Stimulated activated CD8-positive, alpha-beta memory T cell treated with anti-CD3 and anti-CD28 coated beads, Interleukin-12 subunit alpha, Interleukin-12 subunit beta, amount 100 ng/mL, for 4 hours (primary cell): ENCODE measurements around the gene CAVIN2.

Experiments
- DNase-seq: peaks from one replicate; pipeline ENCODE4 v3.0.0-alpha.2; 2020; ENCODE audit warnings: low read depth

CAVIN2 gene

DNA sequence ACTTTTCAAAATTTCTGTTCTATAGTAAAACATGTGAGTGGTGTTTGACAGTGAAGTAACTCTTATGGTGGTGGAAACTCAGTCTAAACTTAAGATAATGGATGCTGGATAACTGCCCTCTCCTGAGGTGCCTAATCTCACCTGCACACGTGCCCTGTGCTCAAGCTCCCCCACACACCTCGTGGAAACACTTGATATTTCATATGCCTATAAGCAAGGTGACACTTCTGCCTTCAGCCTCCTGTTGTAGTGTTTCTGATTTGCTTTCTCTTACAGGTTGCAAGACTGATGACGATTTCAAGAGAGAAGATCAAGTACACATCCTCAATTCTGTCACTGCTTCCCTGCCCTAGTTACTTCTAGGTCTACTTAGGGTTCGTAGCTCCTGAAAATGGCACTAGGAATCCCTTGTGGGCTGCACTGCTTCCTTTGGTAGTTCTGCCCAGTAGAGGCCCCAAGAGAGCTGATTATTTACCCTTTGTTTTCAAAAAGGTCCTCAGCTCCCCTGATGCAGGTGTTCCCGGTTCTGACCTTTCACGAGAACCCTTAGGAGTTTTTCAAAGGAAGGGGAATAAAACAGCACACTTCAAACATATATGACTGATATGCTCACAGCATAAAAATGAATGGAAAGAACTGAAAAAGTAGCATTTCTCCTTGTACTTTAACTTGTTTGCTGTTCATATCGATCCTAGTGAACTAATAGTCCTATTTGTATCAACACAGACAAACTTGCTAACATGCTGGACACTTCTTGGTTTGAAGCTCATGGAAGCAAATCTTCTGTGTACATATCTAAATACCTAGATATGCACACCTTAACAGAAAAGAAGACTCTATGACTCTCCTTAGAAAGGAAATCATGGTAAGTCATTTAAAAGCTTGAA, 6.7 kb downstream of the CAVIN2 start:
- no peak for DNase-seq

DNA sequence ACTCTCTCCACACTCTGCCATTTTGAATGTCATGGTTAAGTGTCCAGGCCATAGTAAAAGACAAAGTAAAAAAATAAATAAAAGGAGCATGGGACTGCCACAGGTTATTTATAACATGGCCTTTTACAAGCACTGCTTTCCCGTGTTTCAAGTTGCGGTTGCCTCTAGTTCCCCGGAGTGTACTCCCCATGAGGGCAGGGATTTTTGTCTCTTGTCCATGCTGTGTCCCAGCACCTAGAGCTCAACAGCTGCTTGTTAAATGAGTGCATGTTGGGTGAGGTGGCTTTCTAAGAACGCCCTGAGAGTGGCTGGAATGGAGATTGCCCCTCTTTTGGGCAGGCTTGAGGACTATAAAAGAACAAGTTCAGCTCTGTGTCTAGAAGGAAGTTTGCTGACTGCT, 8.4 kb downstream of the CAVIN2 start:
- no peak for DNase-seq

DNA sequence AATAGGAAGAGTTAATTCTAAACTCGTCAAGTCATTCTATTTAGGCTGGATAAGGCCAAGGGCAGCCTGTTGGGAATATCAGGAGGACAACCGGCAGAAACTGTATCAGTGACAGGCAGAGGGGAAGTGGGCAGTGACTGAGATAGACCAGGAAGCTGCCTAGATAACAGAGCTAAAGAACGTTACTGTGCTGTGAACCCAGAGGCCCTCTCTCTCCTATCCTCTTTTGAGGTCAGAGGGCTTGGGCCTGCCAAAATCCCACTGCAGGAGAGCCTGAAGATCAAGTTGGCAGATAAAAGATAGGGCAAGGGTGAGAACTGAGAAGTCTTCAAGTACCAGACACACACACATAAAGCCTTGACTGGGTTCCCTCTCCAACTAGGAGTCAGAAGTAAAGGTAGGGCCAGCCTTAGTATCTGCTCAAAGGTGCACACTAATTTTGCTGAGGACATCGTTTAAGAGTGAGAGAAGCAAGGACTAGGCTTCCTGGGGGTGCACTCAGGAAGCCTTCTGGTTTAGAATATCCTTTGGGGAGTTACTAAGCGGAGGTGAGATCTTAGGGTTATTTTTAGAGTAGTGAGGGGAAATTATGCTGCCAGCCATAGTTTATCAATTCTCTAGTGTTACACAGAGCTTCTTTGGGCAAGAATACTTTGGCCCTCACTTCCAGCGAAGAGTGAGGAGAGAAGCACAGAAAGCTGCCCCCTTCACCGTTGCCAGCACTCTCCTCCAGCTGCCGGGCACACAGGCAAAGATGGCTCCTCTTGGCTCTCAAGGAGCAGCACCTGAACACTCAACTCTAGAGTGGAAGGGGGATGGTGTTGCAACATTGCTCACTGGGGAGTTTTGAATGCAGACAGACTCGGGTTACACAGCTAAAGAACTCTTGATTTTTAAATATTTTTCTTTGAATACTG, 9.8 kb downstream of the CAVIN2 start:
- DNase-seq: no peak

DNA sequence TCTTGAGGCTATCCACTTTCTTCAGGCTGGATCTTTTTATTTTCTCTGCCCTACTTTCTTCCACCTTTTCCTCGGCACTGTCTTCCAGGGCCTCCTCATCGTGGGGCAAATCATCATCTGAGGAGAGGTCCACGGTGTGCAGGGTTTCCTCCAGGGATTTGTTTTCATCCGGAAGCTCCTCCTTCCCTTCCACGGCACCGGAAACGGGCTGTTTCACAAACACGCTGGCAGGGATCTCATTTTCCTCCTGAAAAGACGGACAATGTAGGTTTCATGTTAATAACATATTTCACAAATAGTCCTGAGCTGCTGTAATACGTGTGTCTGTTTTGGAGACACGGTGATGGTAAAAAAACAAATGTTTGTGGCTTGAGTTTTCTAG, 10.4 kb downstream of the CAVIN2 start:
- DNase-seq: no peak

DNA sequence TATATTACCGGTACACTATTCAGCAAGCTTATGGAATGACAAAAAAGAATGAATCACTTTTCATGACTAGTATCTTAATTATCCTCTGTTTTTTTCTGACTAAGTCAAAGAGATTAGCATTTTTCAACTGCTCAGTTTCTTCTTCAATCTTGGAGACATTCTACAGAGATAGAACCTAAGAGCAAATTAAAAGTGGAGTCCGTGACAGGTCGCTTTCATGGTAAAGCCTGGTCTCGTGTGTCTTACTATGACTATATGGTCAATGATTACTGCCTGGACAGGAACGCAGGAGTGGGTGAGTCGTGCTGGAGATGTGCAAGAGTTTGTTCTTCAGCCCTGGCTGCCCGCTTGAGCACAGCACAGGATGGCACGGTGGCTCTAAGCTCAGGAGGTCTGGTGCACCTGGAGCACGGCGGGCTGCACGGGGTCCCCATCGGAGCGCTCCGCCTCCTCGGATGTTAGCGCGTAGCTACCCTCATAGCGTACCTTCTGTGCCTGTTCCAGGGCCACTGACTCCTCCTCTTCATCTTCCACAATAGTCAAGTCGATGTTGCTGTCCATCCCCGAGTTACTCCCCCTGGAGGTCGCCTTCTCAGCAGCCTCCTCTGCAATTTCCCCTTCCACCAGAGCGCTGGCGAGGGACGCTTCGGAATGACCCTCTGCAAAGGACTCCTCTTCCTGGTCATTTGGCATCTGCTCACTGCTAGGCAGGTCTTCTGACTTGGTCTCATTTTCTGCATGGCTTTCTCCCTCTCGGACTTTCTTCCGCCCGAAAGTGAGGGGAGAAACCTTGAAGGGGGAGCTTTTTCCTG, 11.1 kb downstream of the CAVIN2 start:
- no peak for DNase-seq

DNA sequence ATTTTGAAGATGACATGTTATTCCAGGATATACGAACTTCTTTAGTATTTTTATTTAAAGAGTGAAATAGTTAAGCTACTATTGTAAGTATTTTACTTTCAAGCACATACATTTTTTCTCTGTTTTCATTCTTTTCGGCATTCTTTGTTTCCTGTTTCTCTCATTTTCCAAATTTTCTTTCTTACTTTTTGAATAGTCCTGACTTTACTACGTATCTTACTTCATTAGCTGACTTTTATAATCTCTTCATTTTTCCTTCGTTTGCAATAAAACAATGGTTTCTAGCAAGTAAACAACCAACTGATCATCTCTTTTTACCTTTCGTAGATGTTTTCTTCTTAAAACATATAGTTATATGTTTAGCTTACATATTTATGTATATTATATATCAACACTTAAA, 11.8 kb downstream of the CAVIN2 start:
- DNase-seq: no peak

DNA sequence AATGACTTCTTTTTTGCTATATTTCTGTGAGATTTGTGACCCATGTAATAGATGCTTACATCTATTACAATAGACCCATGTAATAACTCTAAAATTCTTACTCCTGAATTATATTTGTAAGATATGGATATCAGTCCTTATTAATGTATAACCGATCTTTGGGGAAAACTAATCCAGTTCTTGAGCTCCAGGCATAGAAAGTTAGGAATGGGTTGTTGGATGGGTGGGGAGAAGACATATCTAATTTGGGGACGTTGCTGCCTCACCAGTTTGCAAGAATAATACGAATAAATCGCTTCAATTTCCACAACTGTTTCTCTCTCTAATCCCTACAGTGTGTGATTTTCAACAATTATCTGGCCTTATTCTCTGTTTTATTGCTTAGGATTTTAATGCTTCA, 13.5 kb downstream of the CAVIN2 start:
- no peak for DNase-seq

DNA sequence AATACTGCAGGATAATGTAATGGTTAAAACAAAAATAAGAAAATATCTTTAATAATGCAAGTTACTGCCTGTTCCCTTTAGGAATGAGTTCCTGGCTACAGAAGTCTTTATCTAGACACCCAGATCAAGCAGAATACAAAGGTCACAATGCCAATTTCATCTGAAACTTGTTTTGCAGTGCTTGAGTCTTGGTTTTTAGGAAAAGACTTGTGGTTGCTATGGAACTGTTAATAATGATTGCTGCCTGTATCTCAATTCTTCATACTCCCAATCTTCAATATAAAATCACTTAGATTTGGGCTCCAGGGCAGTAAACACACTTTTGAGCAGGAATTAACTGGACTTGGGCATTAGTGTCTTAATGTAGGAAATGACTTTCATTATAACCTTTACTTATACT, 14.2 kb downstream of the CAVIN2 start:
- DNase-seq: no peak

DNA sequence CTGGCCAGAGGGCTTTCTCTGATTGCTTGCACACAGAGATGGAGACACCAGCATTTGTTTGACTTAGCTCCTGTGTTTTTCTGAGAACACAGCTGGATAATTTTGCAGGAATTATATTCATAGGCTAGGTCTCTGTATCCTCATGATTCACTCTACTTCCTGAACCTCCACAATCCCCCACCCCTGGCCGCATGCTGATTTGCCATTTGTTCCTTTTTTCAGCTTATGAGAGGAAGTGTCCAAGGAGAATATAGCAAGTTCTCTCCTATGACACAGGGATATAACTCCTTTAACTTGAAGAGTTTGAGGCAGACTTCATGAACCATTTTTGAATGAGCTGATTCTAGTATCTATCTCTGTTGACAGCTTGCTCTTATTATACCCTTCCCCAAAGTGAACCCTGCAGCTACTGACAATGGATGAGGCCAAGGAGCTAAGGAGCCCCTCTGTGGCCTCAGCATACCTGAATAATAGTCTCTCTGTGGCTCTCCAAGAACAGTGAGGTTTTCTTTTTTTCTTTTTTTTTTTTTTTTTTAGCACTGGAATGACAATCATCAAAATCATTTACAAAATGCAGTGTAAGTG, 15.4 kb downstream of the CAVIN2 start:
- no peak for DNase-seq

DNA sequence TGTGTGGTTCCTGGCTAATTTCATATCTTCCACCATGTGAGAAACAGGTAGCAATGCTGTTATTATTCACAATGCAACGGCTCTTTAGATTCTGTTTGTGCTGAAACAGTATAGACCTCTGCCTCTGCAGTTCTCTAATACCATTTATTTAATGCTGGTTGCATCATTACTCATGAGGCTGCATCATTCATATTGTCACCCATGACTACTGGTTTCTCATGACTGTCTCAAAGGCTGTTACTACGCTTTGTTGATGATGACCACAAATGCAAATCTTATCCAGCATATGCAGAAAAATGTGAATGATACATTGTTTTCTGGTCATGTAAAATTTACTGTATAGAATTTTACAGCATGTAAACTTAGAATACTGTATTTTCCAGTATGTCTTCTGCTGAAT, 22.5 kb downstream of the CAVIN2 start:
- no peak for DNase-seq

DNA sequence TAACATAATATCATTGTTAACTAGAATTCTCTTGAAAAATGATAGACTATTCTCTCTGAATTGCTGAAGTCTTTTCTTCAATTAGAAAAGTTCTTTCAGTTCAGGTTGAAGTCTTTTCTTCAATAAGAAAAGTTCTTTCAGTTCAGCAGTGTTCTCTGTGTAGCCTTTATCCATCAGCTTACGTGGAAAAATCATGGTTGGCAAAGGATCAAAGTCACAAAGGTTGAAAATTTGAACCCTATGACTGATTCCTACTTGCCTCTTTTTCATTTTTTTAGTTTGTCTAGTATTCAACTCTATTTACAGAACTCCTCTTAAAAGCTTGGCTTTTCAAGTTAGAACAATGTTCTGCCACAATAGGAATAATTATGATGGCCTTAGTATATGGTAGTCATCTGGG, 25.8 kb downstream of the CAVIN2 start:
- DNase-seq: no peak

DNA sequence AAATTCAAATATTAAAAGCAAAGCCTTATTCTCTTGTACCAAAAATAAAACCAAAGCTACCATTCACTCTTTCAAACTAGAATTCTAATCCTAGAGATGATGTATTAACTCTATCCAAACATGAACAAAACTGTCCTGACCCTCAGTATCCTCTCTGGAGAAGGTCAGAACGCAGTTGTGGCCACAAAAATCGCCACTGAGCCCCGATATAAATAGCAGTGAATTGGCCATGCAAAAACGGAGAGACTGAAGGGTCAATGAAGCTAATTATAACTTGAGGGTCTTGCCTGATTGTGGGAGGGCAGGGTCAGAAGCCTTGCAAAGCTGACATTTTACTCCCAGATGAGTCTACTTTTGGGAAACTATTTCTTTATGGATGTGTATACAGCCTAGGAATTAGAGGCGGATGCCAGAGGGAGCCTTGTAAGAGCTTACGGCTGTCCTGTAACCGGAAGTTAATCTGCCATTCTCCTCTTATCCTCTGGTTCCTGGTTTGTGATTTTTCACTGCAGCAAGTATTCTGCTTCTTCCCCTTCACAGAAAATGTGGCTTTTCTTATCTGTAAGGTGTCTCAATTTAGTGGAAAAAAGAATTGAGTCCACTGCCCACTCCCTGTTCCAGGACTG, 28.1 kb downstream of the CAVIN2 start:
- DNase-seq: no peak

DNA sequence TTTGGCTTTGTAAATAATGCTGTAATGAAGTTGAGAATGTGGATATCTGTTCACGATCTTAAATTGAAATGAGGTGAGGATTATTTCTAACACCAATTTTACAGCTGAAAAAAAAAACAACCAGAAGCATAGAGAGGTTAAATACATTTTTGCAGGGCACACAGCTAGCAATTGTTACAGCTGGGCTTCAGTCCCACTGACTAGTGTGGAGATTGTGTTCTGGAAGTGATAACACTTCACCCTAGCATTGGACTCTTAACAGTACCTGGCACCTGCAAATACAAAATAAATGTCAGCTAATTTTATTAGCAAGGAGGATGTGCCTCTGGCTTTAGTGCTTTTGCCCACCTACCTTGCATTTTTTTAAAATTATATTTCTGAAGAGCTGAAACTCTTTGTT, 28.8 kb downstream of the CAVIN2 start:
- DNase-seq: no peak

DNA sequence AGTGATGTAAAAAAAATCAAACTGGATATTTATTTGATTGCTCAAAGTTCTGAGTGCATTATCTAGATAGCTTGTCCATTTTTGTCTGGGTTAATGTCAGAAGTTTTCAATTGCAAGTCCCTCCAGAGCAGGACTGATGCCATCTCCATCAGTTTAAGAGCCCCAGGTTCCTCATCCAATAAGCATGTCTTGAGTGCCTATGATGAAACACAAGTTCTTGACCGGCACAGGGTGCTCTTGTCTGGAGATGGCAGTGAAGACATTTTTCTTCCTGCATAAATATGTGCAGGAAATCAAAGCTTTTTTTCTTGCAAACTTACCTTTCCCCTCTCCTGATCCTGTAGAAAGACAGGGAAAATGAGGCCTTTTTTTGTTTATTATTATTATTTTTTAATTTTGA, 31.9 kb downstream of the CAVIN2 start:
- no peak for DNase-seq

DNA sequence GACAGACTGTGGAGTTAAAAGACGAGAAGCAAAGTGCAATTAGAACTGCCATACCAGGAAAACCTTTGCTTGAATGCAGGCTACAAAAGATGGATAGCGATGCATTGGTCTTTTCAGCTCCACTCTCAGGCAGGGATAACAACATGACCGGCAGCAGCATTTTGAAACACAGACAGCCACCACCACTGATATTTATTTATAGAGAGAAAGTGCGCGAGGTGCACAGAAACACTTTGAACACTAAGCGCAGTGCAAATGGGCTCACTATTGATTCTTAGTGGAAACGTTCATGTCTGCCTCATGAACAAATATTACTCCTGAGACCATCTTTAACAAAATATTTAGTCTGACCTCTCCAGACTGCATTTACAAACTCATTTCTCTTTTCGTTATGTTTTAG, 32.9 kb downstream of the CAVIN2 start:
- DNase-seq: no peak

DNA sequence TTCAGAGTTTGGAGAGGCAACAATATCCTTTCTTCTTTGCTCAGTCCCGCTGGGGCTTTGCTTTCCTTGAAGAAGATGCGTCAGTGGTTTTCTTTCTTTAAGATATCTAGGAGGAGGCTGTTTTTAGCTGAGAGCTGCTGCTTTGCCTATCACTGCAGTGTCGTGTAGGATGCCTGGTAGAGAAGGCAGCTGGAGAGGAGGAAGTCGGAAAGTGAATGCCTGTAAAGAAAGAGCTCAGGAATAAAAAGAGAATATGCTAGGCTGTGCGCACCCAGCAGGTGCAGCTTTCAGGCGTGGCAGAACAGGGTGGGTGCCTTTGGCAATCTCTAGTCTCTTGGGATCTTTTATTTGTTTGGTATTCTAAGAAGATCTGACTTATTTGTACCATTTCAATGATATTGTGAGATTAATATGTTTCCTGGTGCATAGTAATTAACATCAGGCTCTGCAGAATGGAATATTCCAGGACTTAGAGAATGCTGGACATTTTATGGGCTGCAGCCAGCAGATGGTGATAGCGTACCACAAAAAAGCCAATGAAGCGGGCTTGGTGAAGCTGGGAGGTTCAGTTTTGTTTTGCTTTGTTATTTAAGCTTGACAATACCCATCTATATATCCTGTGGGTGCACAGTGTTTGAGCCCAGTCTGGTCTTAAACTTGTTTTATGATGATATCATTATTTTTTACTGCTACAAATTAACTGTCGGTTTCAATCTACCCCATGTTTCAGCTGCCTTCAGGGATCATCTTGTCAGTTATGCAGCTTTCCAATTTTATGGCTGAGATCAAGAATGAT, 34.9 kb downstream of the CAVIN2 start:
- DNase-seq: no peak

DNA sequence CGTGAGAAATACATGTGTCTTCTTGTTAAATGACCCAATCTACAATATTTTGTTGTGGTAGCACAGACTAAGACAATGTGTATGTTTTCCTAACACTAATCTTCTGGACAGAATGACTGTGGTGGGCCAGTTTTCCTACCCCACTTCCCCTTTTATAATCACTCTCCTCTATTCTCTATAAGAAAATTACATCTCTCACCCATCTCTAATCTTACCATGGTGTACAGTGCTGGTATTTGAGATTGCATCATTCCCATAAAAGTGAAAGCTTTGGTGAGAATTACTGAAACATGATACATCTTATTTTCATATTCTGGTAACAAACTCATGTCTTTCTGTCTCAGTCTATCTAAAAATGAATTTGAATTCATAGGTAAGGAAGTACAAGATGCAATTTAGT, 40.5 kb downstream of the CAVIN2 start:
- no peak for DNase-seq

DNA sequence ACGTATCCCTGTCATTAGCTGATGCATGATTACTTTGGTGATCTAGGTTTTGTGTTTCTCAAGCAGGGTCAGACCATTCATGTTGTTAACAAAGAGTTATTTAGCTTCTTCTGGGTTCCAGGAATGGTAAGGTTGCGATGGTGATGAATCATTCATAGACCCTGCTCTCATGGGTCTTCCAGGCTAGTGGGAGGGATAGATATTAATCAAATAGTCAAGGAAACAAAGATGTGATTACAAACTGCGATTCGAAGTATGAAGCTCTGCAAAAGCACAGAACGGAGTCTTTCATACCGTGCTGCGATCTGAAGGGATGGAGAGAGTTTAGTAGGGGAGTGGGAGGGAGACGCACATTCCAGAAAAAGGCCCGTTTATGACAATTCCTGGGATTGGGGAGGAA, 42.1 kb downstream of the CAVIN2 start:
- no peak for DNase-seq

DNA sequence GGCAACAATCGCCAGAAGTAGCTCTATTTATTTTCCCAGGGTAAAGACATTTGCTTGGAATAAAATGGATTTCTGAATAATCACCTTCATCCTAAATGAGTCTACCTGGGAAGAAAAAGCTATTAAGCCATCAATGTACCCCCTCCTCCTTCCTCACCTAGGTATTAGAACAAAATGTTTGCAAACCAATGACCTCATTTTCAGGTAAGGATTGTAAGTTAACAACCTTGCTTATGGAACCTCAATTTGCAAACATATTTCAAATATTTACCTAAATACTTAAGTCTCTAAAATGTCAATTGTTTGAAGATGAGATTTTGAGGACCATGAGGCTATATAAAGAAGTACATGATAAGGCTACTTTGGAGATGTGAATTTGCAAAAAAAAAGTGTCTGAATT, 43.9 kb downstream of the CAVIN2 start:
- DNase-seq: no peak

DNA sequence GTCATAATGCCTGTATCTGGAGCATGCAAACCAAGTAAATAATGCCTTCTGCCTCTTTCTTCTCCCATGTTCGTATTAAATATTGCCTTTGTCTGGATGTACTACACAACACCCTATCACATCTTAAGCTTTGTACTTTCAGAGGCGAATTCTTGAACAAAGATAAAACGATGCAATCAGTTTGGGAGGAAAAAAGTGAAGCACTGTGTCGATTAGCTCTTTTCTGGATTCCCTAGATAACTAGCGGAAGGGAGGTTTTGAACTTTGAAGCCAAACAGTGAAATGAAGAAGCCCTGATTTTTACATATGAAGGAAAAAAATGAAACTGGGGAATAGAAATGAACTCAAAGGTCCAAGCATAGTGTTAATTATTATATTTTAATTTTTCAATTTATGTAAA, 44.7 kb downstream of the CAVIN2 start:
- DNase-seq: no peak

DNA sequence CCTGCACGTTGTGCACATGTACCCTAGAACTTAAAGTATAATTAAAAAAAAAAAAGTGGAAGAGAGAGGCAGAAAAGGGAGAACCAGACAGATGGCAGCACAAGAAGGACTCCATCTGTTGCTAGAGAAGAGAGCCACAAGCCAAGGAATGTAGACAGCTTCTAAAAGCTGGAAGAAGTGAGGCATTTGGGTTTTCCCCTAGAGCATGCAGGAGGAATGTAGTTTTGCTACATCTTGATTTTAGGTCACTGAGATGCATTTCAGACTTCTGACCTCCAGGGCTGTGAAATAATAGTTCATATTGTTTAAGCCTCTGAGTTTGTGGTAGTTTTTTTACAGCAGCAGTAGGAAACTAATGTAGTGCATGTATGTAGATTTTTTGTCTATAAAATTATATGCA, 46.0 kb downstream of the CAVIN2 start:
- no peak for DNase-seq
